Gastroesophageal sphincter (tissue), 3 donors: ENCODE results near the gene CDH20.

Source experiments
- POLR2AphosphoS5 ChIP-seq: sonication (generic); formaldehyde crosslinking; IDR thresholded peaks from one replicate; pipeline ENCODE4 v1.6.1; 2017; ENCODE audit warnings: antibody characterized with exemption
- TF ChIP-seq, protein P1 (sequence below), 4 experiments: fragments of 200-600 bp in 2 of 4; fragments of 450-650 bp in 2 of 4; sonication (generic) in 1 of 4; IDR thresholded peaks; one replicate each; pipeline ENCODE4 v1.5.1; 2017 to 2019; ENCODE audit warnings: antibody characterized with exemption in 4 of 4, mild to moderate bottlenecking in 2 of 4, moderate library complexity in 2 of 4

DNA sequence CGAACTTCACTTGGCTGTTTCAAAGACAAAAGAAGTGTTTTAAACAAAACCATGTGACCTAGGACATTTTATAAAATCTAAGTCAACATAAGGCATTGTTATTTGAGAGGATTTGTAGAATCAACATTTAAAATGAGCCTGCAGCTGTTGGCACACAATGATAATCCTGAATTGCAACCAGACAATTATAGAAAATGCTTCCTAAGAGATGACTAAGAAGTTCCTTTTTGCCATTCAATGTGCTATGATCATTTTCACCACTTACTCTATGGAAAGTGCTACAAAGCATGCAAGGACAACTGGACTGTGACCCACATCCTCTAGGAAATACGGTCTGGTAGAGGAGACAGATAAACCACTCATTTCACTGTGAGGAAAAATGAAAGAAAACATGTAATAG lies 246.4 kb downstream of the CDH20 start:
- TF ChIP-seq, protein P1, sequence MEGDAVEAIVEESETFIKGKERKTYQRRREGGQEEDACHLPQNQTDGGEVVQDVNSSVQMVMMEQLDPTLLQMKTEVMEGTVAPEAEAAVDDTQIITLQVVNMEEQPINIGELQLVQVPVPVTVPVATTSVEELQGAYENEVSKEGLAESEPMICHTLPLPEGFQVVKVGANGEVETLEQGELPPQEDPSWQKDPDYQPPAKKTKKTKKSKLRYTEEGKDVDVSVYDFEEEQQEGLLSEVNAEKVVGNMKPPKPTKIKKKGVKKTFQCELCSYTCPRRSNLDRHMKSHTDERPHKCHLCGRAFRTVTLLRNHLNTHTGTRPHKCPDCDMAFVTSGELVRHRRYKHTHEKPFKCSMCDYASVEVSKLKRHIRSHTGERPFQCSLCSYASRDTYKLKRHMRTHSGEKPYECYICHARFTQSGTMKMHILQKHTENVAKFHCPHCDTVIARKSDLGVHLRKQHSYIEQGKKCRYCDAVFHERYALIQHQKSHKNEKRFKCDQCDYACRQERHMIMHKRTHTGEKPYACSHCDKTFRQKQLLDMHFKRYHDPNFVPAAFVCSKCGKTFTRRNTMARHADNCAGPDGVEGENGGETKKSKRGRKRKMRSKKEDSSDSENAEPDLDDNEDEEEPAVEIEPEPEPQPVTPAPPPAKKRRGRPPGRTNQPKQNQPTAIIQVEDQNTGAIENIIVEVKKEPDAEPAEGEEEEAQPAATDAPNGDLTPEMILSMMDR (IDR thresholded peaks at IDR 0.05), result no peak
- no peak for TF ChIP-seq POLR2AphosphoS5
